Spinal cord (tissue), 10 donors: Measurements from ENCODE around the gene LHFPL6. TPM values are rescaled to one million over a fixed set of nuclear protein-coding genes. Genes with fewer than 3 reads are reported as not detected.

Experiments
- DNase-seq, 6 donors: peaks; one replicate each; pipeline versions ENCODE4 v3.0.0 to v3.0.0-alpha.2; 2013 to 2015; ENCODE audit warnings: low spot score in 6 of 6, low read depth in 4 of 6
- H3K27ac ChIP-seq: one replicate; pipeline ENCODE4 v1.5.1; 2013; ENCODE audit warnings: low read depth, low read length, control low read depth
- H3K27me3 ChIP-seq: one replicate; pipeline ENCODE4 v1.6.1; 2013; ENCODE audit warnings: low read length; ENCODE audit not compliant: control insufficient read depth, insufficient read depth
- H3K36me3 ChIP-seq: one replicate; pipeline ENCODE4 v1.6.1; 2013; ENCODE audit warnings: low read length; ENCODE audit not compliant: control insufficient read depth, insufficient read depth
- H3K4me1 ChIP-seq: one replicate; pipeline ENCODE4 v1.6.1; 2013; ENCODE audit warnings: low read length; ENCODE audit not compliant: control insufficient read depth, insufficient read depth
- H3K4me3 ChIP-seq: one replicate; pipeline ENCODE4 v1.5.1; 2013; ENCODE audit warnings: low read depth, low read length, control low read depth
- H3K9me3 ChIP-seq: one replicate; pipeline ENCODE4 v1.6.1; 2013; ENCODE audit warnings: low read length; ENCODE audit not compliant: control insufficient read depth, insufficient read depth
- WGBS: methylation state at CpG from one replicate; pipeline ENCODE4 v1.1.5; 2013; ENCODE audit warnings: missing lambda C conversion rate; ENCODE audit not compliant: insufficient coverage; 5-methylcytosine and 5-hydroxymethylcytosine counted together
- polyA plus RNA-seq, 2 donors: library from polyadenylated mRNA; unstranded; fragments of 120-200 nt; gene quantifications; one replicate each; pipeline ENCODE4 v1.2.1, GENCODE V29; 2013; ENCODE audit not compliant: insufficient read length in 2 of 2
- total RNA-seq, 2 donors: library from RNA; depleted of rRNA in 1 of 2; stranded (reverse); fragments of 120-200 nt in 1 of 2; fragments of >200 nt in 1 of 2; gene quantifications; one replicate each; pipeline versions ENCODE4 v1.2.3 to v1.2.4, GENCODE V29; 2013 to 2014
- donor health status: healthy.

LHFPL6 gene
- total and polyA plus RNA-seq, 4 donors, result 49.6 to 190 (median 66.4) TPM

DNA sequence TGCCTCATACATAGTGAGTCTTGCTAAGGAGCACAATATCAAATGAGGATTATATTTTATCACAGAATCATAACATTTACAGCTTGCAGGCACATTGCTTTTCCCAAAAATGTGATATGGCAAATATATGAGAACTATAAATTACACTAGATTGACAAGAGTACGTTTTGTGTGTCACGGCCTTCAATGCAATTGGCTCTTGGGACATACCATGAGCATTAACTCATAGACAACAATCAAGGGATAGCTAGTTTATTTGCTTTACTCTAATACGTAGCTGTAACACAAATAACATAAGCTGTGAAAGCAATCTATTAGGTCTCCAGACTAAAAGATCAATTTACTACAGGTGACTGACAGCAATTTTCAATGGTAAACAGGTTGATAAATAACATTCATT is 17.8 kb downstream of the LHFPL6 start:
- Histone ChIP-seq H3K27me3 (no peaks in the 10 kb centered on the region), H3K9me3 (no peaks in the 10 kb centered on the region), H3K4me1 (no peaks in the 10 kb centered on the region), H3K27ac (no peak overlapping the region), H3K4me3 (no peak overlapping the region), H3K36me3 (no peaks in the 10 kb centered on the region)
- WGBS, result no CpG with 5 or more reads among the region's 3 CpGs
- DNase-seq, result no peak

DNA sequence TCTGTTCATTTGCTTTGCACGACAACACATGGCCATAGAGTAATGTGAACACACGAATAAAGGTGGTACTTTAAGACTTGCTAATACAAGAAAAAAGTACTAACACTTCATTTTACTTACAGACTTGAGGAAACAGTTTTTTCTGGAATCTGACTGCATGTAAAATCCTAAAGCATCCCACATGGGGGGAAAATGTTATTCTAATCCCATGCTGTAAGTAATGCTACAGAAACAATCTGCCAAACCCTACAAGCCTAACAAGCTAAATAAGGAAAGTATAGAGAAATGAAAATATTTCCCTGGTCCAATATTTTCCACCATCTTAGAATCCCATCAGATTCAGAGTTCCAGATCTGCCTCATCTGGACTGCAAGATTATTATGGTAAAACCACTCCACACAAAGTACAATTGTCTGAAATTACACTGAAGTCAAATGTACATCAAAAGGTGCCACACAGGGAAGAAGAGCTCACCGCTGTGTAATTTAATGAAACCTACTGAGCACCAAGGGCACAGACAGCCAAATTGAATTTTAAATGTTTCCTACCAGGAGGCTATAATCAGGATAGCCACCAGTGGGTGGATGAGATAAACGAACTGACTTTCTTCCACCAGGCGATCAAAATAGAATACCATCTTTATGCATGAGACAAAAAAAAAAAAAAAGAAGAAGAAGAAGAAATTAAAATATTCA is 22.0 kb downstream of the LHFPL6 start:
- Histone ChIP-seq H3K4me3 (no peak overlapping the region), H3K4me1 (no peaks in the 10 kb centered on the region), H3K27ac (no peak overlapping the region), H3K36me3 (no peaks in the 10 kb centered on the region), H3K27me3 (no peaks in the 10 kb centered on the region), H3K9me3 (no peaks in the 10 kb centered on the region)
- no CpG with 5 or more reads among the region's 5 CpGs for WGBS
- DNase-seq, result peak in 2 of 6 donors; percentile 66

DNA sequence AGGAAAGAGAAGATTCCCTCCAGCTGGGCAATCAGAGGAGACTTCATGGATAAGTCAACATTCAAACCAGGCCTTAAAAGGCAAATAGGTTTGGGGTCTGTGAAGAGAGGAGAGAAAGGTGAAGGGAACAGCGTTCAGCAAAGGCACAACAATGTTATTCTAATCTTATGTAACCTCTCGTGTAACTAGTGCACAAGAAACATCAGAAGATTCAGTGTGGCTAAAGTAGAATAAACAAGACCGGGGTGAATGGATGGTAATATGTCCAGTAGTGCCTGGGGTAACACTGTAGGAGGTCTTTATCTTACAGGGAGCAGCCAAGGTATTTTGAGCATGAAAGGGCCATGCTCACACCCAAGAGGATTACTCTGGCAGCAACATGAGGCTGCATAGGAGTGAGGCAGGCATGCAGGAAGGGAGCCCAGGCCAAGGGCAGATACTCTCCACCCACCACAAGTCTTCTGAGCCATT is 24.1 kb downstream of the LHFPL6 start:
- DNase-seq, result peak in 1 of 6 donors; percentile 30
- no peaks in the 10 kb centered on the region for H3K36me3 ChIP-seq
- H3K27ac ChIP-seq, result no peak overlapping the region
- H3K4me3 ChIP-seq, result no peak overlapping the region
- 20% methylated on average over 1 of the region's 3 CpGs for WGBS
- no peaks in the 10 kb centered on the region for H3K27me3 ChIP-seq
- no peaks in the 10 kb centered on the region for H3K9me3 ChIP-seq
- no peaks in the 10 kb centered on the region for H3K4me1 ChIP-seq

DNA sequence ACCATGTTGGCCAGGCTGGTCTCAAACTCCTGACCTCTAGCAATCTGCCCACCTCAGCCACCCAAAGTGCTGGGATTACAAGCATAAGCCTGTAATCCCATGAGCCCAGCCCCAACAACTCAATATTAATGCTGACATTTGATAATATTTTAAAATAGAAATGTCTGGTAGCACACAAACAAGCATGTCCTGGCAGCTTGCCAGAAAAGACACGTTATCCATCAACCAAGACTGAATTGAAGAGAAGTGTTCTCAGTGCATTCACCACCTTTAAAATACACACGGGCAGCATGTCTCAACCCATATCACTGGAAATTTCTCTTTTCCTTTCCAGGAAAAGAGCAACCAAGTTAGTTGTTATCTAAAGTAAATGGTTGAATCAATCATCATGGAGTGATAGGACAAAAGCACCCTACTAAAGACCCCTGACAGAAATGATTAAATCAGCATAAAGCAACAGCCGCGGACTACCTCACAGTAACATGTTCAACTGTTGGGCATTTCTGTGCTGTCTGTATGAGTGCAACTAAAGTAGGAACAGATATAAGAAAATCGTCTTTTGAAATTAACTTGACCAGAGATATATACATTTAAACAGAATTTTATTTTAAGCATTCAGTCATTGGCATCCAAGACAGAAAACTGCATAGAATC is 25.0 kb downstream of the LHFPL6 start:
- peak in 1 of 6 donors; percentile 45 for DNase-seq
- H3K27ac ChIP-seq, result no peak overlapping the region
- H3K4me3 ChIP-seq, result no peak overlapping the region
- no peaks in the 10 kb centered on the region for H3K27me3 ChIP-seq
- no peaks in the 10 kb centered on the region for H3K9me3 ChIP-seq
- H3K36me3 ChIP-seq, result no peaks in the 10 kb centered on the region
- 17% methylated on average over 1 of the region's 5 CpGs for WGBS
- no peaks in the 10 kb centered on the region for H3K4me1 ChIP-seq

DNA sequence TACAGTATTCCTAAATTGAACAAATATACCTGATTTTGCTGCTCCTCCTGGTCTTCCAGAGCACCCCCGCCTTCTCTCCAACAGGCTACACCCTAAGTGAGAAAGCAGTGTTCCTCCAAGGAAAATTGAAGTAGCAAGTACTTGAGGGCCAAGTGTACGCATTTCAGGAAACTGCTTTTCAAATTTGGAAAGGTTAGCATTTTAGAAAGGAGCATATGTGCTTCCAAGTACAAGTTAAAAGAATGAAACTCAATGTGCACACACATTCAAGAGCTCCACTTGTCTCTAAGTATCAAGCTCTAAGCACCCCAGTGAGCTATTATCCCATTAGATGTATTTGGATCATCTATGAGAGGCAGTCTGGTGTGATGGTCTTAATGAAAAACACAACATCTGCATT is 25.8 kb downstream of the LHFPL6 start:
- DNase-seq, result no peak
- Histone ChIP-seq H3K4me1 (no peaks in the 10 kb centered on the region), H3K9me3 (no peaks in the 10 kb centered on the region), H3K36me3 (no peaks in the 10 kb centered on the region), H3K27me3 (no peaks in the 10 kb centered on the region), H3K4me3 (no peak overlapping the region), H3K27ac (no peak overlapping the region)
- no CpG with 5 or more reads among the region's 2 CpGs for WGBS

DNA sequence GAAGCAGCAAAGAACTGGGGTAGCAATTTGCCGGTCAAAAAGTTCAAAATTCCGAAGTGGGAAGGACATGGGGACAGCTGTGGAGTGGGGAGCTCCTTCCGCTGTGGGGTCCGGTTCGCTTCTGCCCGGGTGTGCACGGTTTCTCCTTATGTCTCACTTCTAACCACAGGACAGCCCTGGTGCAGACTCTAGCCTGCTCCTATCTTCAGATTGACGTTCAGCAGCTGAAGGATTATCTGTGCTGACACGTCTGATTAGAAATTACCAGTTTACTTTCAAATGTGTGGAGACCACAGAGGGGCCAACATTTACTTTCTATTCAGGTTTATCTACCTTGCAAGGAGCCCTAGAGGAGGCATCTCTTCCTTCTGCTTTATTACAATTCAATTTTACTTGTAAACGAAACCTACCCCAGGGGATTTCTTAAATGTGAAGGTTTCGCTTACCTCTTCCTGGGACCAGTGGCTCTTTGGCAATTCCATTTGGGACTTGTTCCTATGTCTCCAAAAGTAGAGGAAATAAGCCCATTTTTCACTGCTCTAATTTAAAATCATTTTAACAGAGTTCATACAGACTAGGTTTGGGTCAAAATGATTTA is 27.3 kb downstream of the LHFPL6 start:
- no peak overlapping the region for H3K27ac ChIP-seq
- no peaks in the 10 kb centered on the region for H3K36me3 ChIP-seq
- 86% methylated on average over 9 of the region's 11 CpGs for WGBS
- H3K9me3 ChIP-seq, result no peaks in the 10 kb centered on the region
- H3K4me1 ChIP-seq, result peaks cover 4% of the 10 kb centered on the region
- H3K27me3 ChIP-seq, result no peaks in the 10 kb centered on the region
- DNase-seq, result no peak
- no peak overlapping the region for H3K4me3 ChIP-seq

DNA sequence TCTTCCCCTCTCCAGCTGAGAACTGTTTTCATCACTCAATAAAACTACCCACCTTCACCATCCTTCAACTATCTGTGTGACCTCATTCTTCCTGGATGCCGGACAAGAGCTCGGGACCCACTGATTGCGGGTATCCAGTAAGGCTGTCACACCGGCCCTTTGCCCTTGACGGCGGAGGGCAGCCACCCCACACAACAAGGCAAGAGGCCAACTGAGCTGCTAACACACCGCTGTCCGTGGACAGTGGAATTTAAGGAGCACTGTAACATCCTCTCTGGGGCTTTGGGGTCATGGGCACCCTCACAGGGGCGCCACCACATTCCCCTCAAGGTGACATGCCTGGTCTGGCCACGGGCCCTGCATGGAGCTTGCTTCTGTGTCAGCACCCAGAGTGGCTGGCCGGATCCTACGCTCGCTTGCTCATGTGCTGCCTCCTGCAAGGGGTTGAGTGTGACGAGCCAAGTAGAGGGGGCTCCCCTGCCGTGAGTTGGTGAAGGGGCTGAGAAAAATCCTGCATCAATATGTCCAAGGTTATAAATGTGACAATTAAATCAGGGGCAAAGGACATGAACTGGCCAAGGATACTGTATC is 31.4 kb downstream of the LHFPL6 start:
- Histone ChIP-seq H3K4me3 (no peak overlapping the region), H3K4me1 (peaks cover 4% of the 10 kb centered on the region), H3K9me3 (no peaks in the 10 kb centered on the region), H3K36me3 (no peaks in the 10 kb centered on the region), H3K27me3 (no peaks in the 10 kb centered on the region), H3K27ac (no peak overlapping the region)
- DNase-seq, result no peak
- WGBS, result 89% methylated on average over 14 of the region's 15 CpGs

DNA sequence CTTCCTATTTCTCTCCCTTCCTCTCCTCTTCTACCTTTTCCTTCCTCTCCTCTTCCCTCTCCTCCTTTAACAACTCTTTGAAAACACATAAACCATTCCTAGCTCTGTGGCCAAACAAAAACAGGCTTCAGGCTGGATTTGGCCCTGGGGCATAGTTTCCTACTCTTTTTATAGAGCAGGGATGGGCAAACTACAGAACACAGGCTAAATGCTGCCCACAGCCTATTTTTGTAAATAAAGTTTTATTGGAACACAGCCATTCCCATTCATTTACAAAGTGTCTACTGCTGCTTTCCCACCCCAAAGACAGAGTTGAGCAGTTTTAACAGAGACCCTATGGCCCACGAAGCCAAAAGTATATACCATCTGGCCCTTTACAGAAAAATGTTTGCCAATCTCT is 35.4 kb downstream of the LHFPL6 start:
- H3K27ac ChIP-seq, result no peak overlapping the region
- H3K9me3 ChIP-seq, result no peaks in the 10 kb centered on the region
- no peak for DNase-seq
- no peak overlapping the region for H3K4me3 ChIP-seq
- WGBS, result no CpG with 5 or more reads among the region's 1 CpG
- no peaks in the 10 kb centered on the region for H3K36me3 ChIP-seq
- H3K4me1 ChIP-seq, result peaks cover 4% of the 10 kb centered on the region
- no peaks in the 10 kb centered on the region for H3K27me3 ChIP-seq

DNA sequence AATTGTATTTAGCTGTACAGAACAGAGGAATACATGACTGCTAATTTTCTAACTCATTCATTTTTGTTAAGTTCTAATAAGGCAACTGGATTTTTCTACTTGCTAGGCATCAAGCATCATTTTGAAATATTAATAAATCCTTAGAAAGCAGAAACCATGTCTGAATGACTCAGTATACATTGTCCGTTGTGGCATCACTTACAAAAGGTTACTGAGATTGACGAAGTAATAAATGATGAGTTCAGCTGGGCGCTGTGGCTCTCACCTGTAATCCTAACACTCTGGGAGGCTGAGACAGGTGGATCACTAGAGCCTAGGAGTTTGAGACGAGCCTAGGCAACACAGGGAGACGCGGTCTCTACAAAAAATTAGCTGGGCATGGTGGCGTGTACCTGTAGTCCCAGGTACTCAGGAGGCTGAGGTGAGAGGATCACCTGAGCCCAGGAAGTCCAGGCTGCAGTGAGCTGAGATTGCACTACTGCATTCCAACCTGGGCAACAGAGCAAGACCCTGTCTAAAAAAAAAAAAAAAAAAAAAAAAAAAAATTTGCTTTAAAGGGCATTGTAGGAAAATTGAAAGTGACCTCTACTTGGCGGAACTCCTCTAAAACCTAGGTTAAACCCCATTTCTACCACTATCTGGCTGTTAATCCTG is 36.6 kb downstream of the LHFPL6 start:
- no peaks in the 10 kb centered on the region for H3K4me1 ChIP-seq
- H3K36me3 ChIP-seq, result no peaks in the 10 kb centered on the region
- no peak overlapping the region for H3K27ac ChIP-seq
- H3K4me3 ChIP-seq, result no peak overlapping the region
- WGBS, result 92% methylated on average over 7 of the region's 8 CpGs
- H3K9me3 ChIP-seq, result no peaks in the 10 kb centered on the region
- DNase-seq, result no peak
- H3K27me3 ChIP-seq, result no peaks in the 10 kb centered on the region
